ENCODE data around the gene EXO1.

DNA sequence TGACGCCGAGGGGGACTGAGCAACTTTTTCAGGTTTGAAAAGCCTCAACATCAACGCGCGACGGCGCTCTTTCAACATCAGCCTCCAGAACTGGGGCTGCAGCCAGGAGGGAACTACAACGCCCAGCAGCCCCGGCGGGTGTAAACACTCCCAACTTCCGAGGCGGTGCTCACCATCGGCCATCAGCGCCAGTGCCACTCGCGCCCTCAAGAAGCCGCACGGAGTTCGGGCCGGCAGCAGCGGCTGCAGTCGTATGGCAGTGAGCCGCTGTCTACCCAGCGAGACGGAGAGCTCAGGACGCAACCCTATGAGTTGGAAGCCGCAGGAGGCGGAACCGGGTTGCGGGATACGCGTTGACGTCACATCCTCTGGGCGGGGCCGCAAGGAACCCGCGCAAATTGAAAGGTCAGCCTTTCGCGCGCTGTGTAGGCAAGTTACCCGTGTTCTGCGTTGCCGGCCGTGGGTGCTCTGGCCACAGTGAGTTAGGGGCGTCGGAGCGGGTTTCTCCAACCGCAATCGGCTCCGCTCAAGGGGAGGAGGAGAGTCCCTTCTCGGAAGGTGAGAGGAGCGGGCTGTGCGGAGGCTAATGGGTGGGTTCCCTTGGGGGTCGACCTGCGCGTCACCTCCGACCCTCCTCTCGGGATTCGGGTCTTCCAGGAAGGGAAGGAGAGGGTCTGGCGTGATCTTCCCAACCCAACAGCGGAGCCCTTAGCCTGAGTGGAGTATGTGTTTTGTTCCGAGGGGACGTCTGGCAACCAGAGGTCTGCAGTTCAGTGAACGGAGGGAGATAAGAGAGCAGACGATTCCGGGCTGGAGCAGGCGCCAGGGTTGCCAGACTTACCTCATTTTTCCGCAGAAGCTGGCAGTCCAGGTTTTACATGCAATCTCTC, at the start of gene EXO1:
- TF ChIP-seq, protein P1, sequence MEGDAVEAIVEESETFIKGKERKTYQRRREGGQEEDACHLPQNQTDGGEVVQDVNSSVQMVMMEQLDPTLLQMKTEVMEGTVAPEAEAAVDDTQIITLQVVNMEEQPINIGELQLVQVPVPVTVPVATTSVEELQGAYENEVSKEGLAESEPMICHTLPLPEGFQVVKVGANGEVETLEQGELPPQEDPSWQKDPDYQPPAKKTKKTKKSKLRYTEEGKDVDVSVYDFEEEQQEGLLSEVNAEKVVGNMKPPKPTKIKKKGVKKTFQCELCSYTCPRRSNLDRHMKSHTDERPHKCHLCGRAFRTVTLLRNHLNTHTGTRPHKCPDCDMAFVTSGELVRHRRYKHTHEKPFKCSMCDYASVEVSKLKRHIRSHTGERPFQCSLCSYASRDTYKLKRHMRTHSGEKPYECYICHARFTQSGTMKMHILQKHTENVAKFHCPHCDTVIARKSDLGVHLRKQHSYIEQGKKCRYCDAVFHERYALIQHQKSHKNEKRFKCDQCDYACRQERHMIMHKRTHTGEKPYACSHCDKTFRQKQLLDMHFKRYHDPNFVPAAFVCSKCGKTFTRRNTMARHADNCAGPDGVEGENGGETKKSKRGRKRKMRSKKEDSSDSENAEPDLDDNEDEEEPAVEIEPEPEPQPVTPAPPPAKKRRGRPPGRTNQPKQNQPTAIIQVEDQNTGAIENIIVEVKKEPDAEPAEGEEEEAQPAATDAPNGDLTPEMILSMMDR (IDR thresholded peaks at IDR 0.05): peak in 3 of 6 experiments; percentile 17 to 41 (median 17)
- peak in 1 of 2 donors; percentile 38 for TF ChIP-seq POLR2A (IDR thresholded peaks at IDR 0.05)

Measured in Peyer's patch (tissue), 4 donors.